GM12873 (cell line): ENCODE data around the gene MED27.
A peak's percentile ranks its signal among the peaks of the same experiment; 100 is the strongest.

Experiments used
- TF ChIP-seq, protein P1 (sequence below): IDR thresholded peaks from 2 replicates; pipeline ENCODE4 v1.5.1; 2012; ENCODE audit warnings: low read depth, mild to moderate bottlenecking, moderate library complexity, low read length, control low read depth; ENCODE audit not compliant: insufficient read depth; ENCODE audit errors: missing control alignments

MED27 gene

DNA sequence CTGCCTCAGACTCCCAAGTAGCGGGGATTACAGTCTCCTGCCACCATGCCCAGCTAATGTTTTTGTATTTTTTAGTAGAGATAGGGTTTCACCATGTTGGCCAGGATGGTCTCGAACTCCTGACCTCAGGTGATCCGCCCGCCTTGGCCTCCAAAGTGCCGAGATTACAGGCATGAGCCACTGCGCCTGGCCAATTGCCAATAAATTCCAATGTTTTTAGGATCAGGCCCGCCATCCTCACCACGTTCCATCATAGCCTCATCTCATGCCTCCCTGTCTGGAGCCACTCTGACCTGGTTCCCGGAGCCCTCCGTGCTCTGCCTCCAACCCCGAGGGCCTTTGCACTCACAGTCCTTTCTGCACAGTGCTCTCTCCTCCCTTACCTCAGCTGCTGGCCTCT, 268.3 kb downstream of the MED27 start:
- TF ChIP-seq, protein P1, sequence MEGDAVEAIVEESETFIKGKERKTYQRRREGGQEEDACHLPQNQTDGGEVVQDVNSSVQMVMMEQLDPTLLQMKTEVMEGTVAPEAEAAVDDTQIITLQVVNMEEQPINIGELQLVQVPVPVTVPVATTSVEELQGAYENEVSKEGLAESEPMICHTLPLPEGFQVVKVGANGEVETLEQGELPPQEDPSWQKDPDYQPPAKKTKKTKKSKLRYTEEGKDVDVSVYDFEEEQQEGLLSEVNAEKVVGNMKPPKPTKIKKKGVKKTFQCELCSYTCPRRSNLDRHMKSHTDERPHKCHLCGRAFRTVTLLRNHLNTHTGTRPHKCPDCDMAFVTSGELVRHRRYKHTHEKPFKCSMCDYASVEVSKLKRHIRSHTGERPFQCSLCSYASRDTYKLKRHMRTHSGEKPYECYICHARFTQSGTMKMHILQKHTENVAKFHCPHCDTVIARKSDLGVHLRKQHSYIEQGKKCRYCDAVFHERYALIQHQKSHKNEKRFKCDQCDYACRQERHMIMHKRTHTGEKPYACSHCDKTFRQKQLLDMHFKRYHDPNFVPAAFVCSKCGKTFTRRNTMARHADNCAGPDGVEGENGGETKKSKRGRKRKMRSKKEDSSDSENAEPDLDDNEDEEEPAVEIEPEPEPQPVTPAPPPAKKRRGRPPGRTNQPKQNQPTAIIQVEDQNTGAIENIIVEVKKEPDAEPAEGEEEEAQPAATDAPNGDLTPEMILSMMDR, result no peak

DNA sequence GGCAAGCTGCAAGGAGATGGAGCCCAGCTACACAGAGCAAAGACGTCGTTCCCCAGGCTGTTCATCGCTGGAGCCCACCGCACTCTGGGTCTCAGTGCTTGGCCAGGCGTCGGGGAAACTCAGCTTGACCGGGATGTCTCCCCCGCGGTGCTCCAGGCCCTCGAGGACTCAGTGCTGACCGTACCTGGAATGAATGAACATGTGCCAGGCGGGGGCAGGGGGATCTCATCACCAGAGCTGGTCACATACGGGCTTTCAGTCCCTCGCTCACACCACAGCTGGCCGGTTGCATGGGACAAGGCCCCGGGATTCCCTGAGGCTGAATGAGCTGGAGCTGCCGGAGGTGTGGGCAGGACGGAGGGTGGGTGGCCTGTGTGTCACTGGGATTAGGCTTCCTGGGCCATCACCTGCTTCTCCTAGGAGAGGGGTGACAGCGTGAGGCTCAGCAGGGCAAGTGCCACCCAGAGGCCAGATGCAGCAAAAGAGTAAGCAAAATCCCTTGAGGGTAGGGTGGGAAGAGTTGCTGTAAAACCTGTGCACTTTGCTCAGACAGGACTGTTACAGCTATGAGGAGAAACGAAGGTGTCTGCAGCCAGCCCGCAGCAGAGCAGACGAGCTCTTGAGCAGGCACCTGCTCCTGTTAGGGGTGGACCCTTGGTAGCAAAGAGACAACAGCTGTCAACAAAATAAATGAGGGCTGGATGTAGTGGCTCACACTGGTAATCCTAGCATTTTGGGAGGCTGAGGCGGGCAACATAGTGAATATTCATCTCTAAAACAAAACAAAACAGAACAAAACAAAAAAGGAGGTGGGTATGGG, 269.1 kb downstream of the MED27 start:
- TF ChIP-seq, protein P1, result peak; percentile 20
